GM21529 (cell line): Measurements from ENCODE around the gene TARM1.

Experiments
- ATAC-seq: cut with Tn5 transposase; IDR thresholded peaks from one replicate; pipeline ENCODE4 v1.9.1; 2021; ENCODE audit not compliant: unreplicated experiment

Gene TARM1

DNA sequence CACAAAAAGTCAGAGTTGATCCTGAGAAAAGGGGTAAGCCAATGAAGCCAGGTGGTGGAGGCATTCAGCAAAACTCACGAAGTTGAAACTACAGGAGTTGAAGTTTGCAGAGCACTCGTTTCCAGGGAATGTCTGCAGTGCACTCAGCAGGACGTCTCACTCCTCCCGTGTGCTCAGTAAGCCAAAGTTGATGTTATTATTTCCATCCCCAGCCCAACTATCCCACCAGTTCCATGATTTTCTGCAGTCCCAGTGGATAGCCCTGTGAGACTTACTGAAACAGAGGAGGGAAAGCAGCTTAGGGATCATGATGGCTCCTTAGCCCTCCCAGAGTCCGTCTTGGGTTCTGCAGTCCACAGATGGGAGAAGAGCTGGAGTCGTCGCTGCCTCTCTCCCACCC is at the start of gene TARM1:
Gene TARM1 (minus strand): TSS at position 334 of the 400 bp plus-strand sequence. CDS start 25 bp downstream, at position 309.
- ATAC-seq: no peak

DNA sequence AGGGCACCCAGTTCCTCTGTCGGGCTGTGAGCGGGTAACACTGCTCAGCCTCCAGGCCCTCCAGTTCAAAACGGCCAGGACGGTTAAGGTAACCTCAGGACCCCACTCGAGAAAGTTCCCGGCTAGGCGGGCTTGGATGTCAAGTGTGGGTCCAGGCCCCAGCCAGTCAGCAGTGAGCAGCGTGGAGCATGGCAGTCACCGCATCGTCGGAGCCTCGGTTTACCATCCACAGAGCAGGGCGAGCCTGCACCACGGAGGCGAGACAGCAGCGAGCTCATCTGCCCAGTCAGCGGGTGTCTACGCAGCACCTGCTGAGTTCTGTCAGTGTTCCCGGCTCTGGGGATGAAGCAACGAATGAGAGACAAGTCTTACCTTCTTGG is 48.4 kb upstream of the TARM1 start:
- ATAC-seq: no peak

DNA sequence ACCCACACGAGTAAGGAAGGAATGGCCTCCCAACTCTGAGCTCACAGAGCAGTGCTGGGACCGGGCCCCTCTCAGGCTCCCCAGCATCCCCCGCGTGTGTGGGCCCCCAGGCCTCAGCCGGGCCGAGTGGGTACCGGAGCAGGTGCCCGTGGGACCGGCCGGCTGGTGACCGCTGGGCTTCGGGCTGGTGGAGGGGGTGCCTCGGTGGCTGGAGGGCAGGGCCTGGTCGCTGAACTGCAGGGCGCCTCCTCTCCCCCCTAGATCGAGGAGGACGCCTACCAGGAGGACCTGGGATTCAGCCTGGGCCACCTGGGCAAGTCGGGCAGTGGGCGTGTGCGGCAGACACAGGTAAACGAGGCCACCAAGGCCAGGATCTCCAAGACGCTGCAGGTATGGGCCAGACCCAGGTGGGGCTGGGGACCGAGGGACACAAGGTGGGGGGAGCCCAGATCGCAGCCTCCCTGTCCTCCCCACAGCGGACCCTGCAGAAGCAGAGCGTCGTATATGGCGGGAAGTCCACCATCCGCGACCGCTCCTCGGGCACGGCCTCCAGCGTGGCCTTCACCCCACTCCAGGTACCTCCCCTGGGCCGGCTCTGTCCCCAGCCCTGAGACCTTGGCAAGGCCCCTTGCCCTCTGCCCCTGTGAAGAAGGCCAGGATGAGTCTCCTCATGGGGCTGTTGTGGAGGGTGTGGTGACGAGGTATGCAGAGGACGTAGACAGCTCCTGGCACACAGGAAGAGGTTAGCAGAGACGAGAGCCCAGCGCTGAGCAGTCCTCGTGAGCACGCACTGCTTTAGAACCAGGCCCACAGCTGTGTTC is 47.8 kb upstream of the TARM1 start:
- ATAC-seq: no peak

DNA sequence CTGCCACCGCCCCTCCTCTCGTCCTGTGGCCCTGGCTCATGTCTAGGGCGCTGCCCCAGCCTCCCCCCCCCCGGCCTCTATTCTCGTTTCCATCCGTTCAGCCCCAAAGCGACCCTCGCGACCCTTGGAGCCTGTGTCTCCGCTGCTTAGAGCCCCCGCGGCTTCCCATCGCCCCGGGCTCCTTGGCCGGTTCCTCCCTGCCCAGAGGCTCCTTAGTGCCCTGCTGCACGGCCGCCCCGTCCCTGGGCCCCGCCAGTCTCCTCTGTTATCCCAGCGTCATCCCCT is 47.2 kb upstream of the TARM1 start:
- no peak for ATAC-seq

DNA sequence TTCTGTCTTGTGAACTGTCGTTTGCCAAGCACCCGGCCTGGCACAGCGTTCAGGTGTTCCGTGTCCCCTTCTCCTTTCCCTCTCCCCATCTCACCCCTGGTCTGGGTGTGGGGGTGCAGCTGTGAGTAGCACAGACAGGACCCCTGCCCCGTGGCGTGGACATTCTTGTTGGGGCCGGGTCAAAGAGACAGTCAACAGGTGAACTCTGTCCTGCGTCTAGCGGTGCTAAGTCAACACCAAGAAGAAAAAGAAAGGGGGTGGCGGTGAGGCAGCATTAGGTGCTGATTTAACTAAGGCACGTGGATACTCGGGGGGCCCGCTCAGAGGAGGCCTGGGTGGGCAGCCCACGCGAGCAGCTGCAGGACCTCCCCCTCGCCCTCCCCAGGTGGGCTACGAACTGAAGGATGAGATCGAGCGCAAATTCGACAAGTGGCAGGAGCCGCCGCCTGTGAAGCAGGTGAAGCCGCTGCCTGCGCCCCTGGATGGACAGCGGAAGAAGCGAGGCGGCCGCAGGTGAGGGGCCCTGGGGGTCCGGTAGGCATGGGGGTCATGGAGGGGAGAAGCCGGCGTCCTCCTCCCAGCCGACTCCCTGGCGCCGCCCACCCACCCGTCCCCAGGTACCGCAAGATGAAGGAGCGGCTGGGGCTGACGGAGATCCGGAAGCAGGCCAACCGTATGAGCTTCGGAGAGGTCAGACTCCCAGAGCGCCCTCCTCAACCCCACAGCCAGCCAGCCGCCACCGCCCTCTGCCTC is 46.7 kb upstream of the TARM1 start:
- ATAC-seq: no peak

DNA sequence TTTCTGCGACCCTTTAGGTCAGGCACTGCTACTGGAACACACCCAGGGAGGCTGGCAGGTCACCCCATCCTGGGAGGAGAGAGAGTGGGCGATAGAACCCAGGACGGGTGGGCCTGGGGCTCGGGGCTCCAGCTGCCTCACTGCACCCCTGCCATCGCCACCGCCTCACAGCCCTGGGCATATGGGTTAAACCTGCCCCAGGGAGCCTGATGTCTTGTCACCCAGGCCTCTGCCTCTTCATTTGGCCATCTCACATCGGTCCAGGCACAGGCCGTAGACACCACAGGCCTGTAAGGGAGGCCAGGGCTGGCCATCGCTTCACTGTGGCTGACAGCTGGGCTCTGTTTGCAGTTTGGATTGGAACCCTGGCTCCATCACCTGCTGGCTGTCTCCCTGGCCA is 44.5 kb upstream of the TARM1 start:
- no peak for ATAC-seq

DNA sequence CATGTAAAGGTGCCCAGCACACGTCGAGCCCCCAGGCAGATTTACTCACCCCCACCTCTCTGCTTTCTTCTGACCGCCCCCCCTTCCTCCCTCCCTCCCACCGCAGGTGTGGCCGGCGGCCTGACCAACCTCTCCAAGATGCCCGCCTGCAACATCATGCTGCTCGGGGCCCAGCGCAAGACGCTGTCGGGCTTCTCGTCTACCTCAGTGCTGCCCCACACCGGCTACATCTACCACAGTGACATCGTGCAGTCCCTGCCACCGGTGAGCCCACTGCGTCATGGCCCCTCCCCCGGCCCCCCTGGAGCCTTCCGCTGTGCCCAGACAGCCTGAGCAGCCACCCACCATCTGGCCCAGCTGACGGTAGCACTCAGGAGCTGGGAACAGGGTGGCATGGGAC is 43.2 kb upstream of the TARM1 start:
- no peak for ATAC-seq

DNA sequence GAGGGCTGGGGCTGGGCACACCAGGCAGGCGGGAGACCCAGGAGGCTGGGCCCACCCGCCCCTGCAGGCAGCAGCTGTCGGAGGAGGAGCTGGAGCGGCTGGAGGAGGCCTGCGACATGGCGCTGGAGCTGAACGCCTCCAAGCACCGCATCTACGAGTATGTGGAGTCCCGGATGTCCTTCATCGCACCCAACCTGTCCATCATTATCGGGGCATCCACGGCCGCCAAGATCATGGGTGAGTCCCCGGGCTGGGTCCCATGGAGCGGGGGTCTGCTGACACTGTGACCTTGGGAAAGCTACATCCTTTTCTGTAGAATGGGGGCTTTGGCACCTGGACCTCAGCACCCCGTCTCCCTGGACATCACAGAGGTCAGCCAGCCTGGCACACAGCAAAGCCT is 42.5 kb upstream of the TARM1 start:
- no peak for ATAC-seq

DNA sequence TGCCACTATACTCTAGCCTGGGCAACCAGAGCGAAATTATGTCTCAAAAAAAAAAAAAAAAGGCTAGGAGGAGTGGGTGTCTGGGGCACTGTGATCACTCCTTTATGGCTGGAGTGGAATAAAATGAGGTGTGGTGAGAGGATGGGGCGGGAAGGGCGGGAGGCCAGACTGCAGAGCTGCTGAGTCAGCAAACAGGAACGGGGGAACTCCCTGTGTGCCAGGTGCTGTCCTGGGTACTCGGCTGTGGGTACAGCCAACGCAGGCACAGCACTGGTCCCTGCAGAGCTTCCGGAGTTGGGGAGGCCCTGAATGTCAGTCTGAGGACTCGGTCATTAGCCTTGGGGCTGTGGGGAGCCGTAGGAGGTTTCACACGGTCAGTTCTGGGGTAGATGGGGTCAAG is 40.1 kb upstream of the TARM1 start:
- ATAC-seq: no peak

DNA sequence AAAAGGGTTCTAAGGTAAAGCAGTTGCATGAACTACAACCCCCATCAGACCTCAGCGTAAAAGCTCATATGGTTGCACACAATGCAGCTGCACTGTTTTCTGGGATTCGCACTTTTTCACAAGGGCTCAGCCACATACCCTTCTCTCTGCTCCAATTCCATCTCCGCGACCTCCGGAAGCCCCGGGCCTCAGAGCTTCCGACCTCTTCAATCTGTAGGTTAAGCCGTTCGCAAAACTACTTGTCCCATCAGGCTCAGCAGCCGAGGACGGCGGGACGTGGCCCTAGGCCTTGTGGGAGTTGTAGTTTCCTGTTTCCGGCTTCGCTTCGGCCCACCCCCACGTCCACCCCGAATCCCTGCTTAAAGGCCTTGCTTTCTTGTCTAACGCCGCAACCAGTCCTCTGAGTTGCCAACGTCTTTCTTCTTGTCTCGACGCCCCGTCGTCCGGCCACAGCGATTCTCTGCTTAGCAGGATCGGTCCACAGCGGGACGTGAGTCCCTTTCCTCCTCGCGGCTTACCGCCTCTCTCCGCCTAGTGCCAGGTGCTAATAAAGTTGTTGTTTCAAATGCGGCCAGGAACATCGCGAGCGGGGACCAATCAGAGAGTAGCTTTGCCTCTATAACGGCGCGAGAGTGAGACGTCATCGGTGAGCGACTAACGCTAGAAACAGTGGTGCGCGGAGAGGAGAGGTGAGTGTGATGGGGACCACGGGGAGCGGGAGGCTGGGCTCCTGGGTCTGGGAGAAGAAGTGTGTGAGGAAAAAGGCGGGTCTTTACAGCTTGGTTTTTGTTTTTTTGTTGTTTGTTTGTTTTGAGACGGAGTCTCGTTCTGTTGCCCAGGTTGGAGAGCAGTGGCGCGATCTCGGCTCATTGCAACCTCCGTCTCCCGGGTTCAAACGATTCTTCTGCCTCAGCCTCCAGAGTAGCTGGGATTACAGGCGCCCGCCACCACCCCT is 34.2 kb upstream of the TARM1 start, which contains the start of the genes PRPF31 and TFPT:
Gene PRPF31 (plus strand): TSS at position 646 of the 955 bp plus-strand sequence. CDS start 2,525 bp downstream, outside the sequence.
Gene TFPT (minus strand): TSS at position 549 of the 955 bp plus-strand sequence. CDS start 388 bp downstream, at position 161.
- peak; percentile 72 for ATAC-seq

DNA sequence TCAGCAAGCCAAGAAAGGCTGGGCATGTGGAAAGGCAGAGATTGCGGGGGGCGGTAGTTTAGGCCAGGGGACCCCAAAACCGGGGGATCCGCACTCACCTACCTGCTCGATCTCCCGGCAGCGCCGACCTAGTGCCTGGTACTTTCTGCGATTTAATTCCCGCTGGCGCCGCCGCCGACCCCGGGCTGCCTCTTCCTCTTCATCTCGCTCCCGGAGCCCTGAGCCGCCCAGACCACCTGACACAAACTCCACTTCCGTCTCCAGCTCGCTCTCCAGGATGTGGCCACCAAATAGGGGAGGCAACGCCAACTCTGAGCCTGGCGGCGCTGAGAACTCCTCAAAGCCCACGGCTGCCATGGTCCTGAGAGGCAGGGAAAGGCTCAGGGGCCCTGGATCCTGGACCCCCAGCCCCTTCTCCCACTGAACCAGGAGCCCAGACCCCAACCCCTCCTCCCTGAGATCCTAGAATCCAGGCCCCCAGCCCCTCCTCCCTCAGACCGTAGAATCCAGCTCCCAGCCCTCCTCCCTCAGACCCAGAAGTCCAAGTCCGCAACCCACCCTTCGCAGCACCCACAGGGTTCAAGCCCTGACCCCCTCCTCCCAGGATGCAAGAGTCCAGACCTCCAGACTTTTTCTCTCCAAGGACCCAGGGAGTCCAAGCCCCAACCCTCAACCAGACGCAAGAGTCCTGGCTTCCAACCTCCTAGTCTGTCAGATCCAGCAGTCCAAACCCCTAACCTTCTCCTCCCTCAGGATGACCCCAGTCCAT is 33.4 kb upstream of the TARM1 start:
- no peak for ATAC-seq

DNA sequence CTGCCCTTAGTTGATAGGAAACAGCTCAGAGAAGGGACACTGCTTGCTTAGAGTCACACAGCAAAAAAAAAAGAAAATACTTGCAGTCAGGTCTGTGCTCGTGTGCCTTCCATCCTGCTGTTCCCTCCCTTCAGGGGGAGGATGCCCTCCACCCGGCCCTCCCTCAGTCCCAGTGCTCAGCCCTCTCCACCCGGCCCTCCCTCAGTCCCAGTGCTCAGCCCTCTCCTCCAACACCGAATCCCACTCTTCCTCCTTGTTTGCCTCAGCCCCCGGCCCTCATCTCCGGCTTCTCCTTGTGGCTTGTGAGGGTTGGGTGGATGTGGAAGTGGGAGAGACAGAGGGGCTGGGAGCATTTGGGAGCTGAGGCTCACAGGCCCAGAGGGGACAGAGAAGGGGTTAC is 28.5 kb upstream of the TARM1 start:
- ATAC-seq: no peak

DNA sequence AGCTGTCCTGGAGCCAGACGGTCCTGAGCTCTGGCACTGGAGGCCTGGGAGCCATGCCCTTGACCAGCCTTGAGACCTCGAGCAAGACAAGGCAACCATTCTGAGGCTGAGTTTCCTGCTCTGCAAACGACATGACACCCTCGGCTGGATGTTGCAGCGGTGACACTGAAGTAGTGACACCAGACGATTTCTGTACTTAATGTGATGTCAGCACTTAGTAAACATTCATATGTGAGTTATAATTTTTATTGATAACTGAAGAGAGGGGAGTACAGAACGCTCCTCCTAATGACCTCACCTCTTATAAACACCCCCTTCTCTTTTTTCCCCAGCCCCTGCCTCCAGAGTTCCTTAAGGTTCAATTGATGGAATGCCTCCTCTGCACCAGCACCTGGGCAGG is 27.3 kb upstream of the TARM1 start:
- ATAC-seq: no peak

DNA sequence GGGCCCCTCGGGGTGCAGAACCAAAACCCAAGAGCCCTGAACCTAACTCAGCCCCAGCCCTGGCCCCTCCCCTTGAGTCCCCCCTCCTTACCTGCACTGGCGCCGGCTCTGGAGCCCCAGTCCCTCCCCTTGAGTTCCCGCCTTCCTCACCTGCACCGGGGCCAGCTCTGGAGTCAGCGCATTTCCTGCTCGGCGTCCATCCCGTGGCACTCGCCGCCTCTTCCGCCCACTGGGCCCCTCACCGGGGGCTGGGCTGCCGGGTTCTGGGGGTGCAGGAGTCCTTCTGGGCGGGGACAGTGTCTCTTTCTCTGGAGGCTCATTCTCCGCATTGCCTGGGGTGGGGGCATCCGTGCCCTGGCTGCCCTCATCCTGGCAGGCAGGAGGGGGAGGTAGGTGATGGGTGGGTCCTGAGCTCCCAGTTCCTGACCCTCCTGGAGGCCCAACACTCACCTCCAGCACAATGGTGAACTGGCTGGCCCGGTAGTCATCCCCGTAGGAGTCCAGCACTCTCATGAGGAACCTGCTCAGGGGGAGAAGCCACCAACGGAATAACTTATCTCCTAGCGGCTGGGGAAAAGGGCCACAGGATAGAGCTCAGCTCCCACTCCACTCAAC is 26.8 kb upstream of the TARM1 start:
- no peak for ATAC-seq

DNA sequence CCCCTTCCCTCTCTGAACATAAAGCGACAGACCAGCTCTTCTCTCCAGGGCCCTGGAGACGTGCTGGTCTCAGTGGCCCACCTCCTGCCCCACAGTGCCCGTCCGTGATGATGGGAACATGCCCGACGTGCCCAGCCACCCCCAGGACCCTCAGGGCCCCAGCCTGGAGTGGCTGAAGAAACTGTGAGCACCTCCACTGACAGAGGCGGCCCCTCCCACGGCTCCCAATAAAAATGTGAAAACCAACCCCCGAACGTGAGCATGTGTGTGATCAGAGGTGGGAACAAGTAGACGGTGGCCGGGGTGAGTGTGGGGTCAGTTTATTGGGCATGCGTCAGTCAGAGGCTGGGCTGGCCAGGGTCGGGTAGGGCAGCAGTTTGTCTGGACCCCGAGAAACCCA is 25.6 kb upstream of the TARM1 start:
- no peak for ATAC-seq

DNA sequence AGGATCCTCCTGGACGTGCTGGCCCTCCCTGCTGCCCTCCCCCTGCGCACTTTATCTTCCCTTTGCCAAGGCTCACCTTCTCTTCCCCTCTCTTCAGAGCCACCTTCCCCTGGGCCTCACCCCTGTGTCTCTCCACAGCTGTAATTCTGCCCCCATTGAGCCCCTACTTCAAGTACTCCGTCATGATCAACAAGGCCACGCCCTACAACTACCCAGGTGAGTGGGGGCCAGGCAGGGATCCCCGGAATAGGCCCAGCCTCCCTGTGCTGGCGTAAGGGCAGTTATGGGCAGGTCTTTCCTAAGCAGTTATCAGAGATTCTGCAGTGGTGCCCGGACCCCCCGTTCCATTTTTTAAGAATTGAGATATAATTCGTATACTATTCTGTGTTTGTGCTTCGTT is 24.6 kb upstream of the TARM1 start:
- no peak for ATAC-seq

DNA sequence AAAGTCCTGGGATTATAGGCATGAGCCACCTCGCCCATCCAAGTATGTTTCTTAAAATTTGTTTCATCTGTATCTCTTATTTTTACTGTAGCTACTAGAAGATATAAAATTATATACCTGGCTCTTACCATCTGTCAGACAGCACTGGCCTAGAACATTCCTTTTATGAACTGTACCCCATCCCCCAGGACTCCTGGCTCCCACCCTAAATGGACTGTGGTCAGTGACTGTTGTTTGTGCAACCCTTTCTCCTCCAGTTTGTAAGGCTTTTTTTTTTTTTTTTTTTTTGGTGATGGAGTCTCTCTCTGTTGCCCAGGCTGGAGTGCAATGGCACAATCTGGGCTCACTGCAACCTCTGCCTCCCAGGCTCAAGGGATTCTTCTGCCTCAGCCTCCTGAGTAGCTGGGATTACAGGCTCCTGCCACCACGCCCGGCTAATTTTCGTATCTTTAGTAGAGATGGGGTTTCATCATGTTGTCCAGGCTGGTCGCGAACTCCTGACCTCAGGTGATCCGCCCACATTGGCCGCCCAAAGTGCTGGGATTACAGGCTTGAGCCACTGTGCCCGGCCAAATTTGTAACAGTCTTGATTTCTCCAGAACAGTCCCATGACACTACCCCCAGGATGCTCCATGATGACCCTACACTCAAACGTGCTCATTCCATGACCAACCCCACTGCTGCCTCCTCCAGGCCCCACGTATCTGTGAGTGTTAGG is 24.0 kb upstream of the TARM1 start:
- no peak for ATAC-seq

DNA sequence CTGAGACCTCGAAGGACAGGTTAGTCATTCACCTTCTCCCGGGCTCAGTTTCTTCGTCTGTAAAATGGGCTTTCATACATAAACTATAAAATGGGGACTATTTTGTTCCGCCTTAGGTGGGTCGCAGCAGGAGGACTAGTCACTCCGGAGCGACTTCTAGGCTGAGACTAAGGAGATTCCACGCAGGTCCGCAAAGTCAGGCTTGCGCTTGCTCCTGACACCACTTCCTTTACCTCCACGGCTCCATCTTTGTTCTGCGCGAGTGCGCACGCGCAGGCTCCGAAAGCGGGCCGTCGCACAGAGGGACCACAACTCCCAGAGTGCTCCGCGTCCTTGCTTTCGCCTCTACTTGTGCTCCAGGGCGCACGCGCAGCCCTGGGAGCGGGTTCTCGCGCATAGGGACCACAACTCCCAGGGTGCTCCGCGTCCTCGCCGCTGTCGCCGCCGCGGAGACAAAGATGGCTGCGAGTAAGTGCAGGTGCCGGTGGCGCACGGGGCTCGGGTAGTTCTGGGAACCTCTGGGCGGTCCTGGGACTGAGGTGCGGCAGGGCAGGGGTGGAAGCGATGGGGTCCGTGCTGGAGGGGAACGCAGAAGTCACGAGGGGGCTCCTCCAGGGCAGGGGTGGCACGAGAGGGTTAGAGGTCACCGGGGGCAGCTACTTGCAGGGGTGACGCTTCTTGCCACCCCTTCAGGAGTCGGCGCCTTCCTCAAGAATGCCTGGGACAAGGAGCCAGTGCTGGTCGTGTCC is 21.4 kb upstream of the TARM1 start, which contains the start of gene NDUFA3:
Gene NDUFA3 (plus strand): TSS at position 435 of the 749 bp plus-strand sequence. CDS start 24 bp downstream, at position 459.
- peak; percentile 92 for ATAC-seq

DNA sequence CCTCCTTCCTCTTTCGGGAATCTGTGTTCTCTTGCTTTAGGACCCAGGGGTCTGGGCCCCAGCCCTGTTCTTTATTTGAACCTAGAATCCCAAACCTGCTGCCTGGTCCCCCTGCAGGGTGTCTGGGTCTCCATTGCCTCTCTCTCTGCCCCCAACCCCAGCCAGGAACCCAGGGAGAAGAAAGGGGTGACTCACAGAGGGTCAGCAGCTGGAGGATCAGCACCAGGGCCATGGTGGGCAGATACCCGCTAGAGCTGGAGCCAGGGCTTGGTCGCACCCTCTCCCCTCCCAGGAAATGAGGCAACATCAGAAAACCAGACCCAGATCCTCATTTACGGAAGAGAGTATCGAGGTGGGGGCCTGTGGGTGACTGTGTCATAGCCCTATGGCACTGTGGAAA is 19.4 kb upstream of the TARM1 start, which contains the start of gene OSCAR:
Gene OSCAR (minus strand): TSS at position 243 of the 400 bp plus-strand sequence. CDS start 11 bp downstream, at position 232.
- no peak for ATAC-seq
